Cardiac fibroblast (primary cell): ENCODE data around the gene COPG2.
"Not testable (repeated sequence)": the region's sequence is repeated elsewhere in the genome, so short reads cannot be mapped to it uniquely, and the experiment has no call there.

Experiments used
- DNase-seq, 2 donors: peaks; one replicate each; pipeline versions ENCODE4 v3.0.0 to v3.0.0-alpha.2; 2010; ENCODE audit warnings: low read depth in 2 of 2
- H3K4me3 ChIP-seq, 2 donors: replicated peaks in 1 of 2; 1 replicate in 1 of 2; 2 replicates in 1 of 2; pipeline ENCODE4 v1.5.1; 2011; ENCODE audit warnings: low read depth in 2 of 2, low read length in 2 of 2, mild to moderate bottlenecking in 2 of 2, moderate library complexity in 1 of 2
- CTCF ChIP-seq: IDR thresholded peaks from one replicate; pipeline ENCODE4 v1.5.1; 2011; ENCODE audit warnings: low read depth, mild to moderate bottlenecking, low read length, inconsistent platforms

COPG2 gene

GRCh38 chr7:130615583-130615982 is 53.0 kb downstream of the COPG2 start:
- TF ChIP-seq CTCF, result no peak
- no peak for DNase-seq
- H3K4me3 ChIP-seq, result no peak overlapping the region

- no peak overlapping the region for H3K4me3 ChIP-seq
- DNase-seq, result no peak
- no peak for TF ChIP-seq CTCF
These were observed 54.1 kb downstream of the COPG2 start for GRCh38 chr7:130614449-130614848.

GRCh38 chr7:130611218-130611617 is 57.3 kb downstream of the COPG2 start:
- no peak for DNase-seq
- no peak overlapping the region for H3K4me3 ChIP-seq
- TF ChIP-seq CTCF, result no peak

GRCh38 chr7:130607066-130607465 is 61.5 kb downstream of the COPG2 start:
- not testable (repeated sequence) for DNase-seq, H3K4me3 ChIP-seq

- no peak overlapping the region for H3K4me3 ChIP-seq
- DNase-seq, result no peak
- TF ChIP-seq CTCF, result no peak
These were observed 62.4 kb downstream of the COPG2 start for GRCh38 chr7:130606161-130606560.

- H3K4me3 ChIP-seq, result no peak overlapping the region
- no peak for TF ChIP-seq CTCF
- DNase-seq, result no peak
These were observed 70.5 kb downstream of the COPG2 start for GRCh38 chr7:130598056-130598455.

GRCh38 chr7:130595986-130596385 is 72.6 kb downstream of the COPG2 start:
- peak; percentile 3 to 49 for DNase-seq
- no peak for TF ChIP-seq CTCF
- H3K4me3 ChIP-seq, result no peak overlapping the region
